Measurements from ENCODE around the gene COQ4. TPM values are rescaled to one million over a fixed set of nuclear protein-coding genes. Genes with fewer than 3 reads are reported as not detected.
A peak's percentile ranks its signal among the peaks of the same experiment; 100 is the strongest.

The COQ4 gene
- total RNA-seq, 2 donors from 2014 or later: 40.8 to 59.5 TPM

DNA sequence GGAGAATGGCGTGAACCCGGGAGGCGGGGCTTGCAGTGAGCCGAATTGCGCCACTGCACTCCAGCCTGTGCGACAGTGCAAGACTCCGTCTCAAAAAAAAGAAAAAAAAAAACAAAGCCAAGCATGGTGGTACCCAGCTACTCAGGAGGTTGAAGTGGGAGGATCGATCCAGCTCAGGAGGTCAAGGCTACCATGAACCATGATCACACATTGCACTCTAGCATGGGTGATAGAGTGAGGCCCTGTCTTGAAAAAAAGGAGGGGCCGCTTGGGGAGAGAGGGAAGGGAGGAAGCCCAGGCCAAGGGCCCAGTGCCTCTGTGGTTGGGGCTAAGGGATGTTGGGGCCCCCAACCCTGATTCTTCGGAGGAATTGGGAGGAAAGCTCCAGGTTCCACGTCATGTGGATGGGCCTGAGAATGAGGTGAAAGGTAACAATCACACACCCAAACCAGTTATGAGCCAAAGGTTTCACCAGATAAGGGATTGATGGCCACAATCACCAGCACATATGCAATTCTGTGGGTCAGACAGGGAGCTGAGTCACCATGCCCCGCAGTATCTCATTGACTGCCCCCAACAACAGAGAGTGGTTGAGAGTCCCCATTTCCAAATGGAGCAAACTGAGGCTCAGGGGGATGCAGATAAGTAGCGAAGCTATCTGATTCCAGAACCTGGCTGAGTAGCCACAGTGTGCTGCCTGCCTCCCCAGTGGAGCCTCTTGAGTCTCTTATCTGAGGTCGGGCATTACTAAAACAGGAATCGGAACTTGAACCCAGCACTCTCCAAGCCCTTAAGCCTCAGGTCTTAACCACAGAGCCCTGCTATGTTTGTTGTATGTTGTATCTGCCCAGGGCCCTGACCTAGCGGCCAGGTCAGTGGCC is 26.1 kb upstream of the COQ4 start:
- Histone ChIP-seq H3K27ac (peak overlapping the region; percentile 61), H3K4me1 (peaks cover 8% of the 10 kb centered on the region), H3K36me3 (no peaks in the 10 kb centered on the region), H3K9ac (ENCODE audit: low read depth in 2 of 2, low read length in 2 of 2) (peak overlapping the region in 1 of 2 donors; percentile 66), H3K27me3 (no peaks in the 10 kb centered on the region), H3K4me3 (no peak overlapping the region), H3K9me3 (no peaks in the 10 kb centered on the region)
- intact Hi-C loops (cut with DNase I): loop anchor here (5.0 to 10.0 kb wide), 2 partner anchors 46 to 118 kb away; partner anchors contain the start of gene SLC27A4
- TF ChIP-seq, protein P1, sequence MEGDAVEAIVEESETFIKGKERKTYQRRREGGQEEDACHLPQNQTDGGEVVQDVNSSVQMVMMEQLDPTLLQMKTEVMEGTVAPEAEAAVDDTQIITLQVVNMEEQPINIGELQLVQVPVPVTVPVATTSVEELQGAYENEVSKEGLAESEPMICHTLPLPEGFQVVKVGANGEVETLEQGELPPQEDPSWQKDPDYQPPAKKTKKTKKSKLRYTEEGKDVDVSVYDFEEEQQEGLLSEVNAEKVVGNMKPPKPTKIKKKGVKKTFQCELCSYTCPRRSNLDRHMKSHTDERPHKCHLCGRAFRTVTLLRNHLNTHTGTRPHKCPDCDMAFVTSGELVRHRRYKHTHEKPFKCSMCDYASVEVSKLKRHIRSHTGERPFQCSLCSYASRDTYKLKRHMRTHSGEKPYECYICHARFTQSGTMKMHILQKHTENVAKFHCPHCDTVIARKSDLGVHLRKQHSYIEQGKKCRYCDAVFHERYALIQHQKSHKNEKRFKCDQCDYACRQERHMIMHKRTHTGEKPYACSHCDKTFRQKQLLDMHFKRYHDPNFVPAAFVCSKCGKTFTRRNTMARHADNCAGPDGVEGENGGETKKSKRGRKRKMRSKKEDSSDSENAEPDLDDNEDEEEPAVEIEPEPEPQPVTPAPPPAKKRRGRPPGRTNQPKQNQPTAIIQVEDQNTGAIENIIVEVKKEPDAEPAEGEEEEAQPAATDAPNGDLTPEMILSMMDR (IDR thresholded peaks at IDR 0.05): no peak
- DNase-seq: peak; percentile 45

DNA sequence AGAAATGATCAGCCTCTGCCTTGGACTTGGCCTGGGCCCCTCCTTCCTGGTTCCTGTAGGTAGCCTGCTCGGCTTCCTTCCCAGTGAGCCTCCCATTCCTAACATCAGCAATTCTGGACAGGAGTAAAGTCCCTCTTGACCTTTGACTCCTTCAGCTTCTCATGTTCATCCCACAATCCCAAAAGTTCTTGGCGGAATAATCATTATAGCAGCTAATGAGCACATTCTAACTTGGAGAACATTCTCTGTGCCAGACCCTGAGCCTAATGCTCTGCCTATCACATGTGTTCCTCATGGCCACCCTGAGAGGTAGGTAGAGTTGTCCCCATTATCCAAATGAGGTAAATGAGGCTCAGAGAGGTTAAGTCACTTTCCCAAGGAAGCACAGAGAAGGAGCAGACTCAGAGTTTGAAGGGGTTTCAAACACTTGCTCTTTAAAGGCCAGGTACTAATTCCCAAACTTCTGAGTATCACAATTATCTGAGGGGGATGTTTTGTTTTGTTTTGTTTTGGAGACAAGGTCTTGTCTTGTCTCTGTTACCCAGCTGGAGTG is 25.3 kb upstream of the COQ4 start:
- Histone ChIP-seq H3K4me1 (peaks cover 8% of the 10 kb centered on the region), H3K36me3 (no peaks in the 10 kb centered on the region), H3K27ac (peak overlapping the region; percentile 61), H3K4me3 (no peak overlapping the region), H3K9me3 (no peaks in the 10 kb centered on the region), H3K27me3 (no peaks in the 10 kb centered on the region), H3K9ac (ENCODE audit: low read depth in 2 of 2, low read length in 2 of 2) (peak overlapping the region in 1 of 2 donors; percentile 66)
- no peak for DNase-seq
- intact Hi-C loops (cut with DNase I): loop anchor here (5.0 to 10.0 kb wide), 2 partner anchors 45 to 118 kb away; partner anchors contain the start of gene SLC27A4
- TF ChIP-seq, protein P1 (IDR thresholded peaks at IDR 0.05): no peak

GRCh38 chr9:128298535-128299482 is 23.8 kb upstream of the COQ4 start:
- intact Hi-C loops (cut with DNase I): loop anchor here (5.0 to 10.0 kb wide), 2 partner anchors 43 to 116 kb away; partner anchors contain the start of gene SLC27A4
- TF ChIP-seq, protein P1 (IDR thresholded peaks at IDR 0.05): no peak
- no peaks in the 10 kb centered on the region for H3K27me3 ChIP-seq
- no peak overlapping the region for H3K4me3 ChIP-seq
- H3K27ac ChIP-seq: no peak overlapping the region
- H3K9me3 ChIP-seq: no peaks in the 10 kb centered on the region
- no peaks in the 10 kb centered on the region for H3K36me3 ChIP-seq
- peak; percentile 44 for DNase-seq
- no peak overlapping the region for H3K9ac ChIP-seq (ENCODE audit: low read depth in 2 of 2, low read length in 2 of 2)
- H3K4me1 ChIP-seq: peaks cover 8% of the 10 kb centered on the region

DNA sequence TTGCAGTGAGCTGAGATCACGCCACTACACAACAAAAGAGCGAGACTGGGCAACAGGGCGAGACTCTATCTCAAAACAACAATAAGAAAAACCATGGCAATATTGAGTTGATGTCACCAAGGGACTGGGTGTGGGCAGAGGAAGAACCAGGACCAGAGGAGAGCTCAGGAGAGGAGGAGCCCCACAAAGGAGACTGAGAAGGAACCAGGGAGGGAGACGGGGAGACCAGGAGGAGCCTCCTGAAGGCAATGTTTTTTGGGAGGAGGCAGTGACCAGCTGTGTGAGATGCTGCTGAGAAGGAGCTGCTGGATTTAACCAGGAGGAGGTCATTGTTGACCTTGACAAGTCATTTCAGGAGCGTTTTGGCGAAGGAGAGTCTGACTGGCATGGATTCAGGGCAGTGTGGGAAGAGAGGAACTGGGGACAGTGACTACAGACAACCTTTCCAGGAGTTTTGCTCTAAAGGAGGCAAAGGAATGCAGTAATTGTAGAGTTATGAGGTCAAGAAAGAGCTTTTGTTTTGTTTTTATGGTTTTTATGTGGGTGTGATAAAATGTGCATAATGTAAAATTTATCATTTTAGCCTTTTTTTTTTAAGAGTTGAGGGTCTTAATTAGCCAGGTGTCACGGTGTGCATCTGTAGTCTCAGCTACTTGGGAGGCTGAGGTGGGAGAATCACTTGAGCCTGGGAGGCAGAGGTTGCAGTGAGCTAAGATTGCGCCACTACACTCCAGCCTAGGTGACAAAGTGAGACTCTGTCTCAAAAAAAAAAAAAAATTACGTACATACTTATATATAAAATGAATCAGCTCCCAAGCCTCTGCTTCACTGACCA is 18.3 kb upstream of the COQ4 start:
- H3K9ac ChIP-seq (ENCODE audit: low read depth in 2 of 2, low read length in 2 of 2): no peak overlapping the region
- no peak overlapping the region for H3K4me3 ChIP-seq
- H3K4me1 ChIP-seq: no peaks in the 10 kb centered on the region
- H3K36me3 ChIP-seq: no peaks in the 10 kb centered on the region
- no peaks in the 10 kb centered on the region for H3K27me3 ChIP-seq
- TF ChIP-seq, protein P1 (IDR thresholded peaks at IDR 0.05): no peak
- no peak overlapping the region for H3K27ac ChIP-seq
- intact Hi-C loops (cut with DNase I): no loop called here
- H3K9me3 ChIP-seq: no peaks in the 10 kb centered on the region
- DNase-seq: no peak
